AG08396 (cell line): ENCODE data around the gene GAS2L2.
"Not testable (repeated sequence)": the region's sequence is repeated elsewhere in the genome, so short reads cannot be mapped to it uniquely, and the experiment has no call there.

Experiments
- DNase-seq: peaks from one replicate; pipeline ENCODE4 v3.0.0; 2012; ENCODE audit warnings: low spot score, mixed read lengths

Gene GAS2L2

DNA sequence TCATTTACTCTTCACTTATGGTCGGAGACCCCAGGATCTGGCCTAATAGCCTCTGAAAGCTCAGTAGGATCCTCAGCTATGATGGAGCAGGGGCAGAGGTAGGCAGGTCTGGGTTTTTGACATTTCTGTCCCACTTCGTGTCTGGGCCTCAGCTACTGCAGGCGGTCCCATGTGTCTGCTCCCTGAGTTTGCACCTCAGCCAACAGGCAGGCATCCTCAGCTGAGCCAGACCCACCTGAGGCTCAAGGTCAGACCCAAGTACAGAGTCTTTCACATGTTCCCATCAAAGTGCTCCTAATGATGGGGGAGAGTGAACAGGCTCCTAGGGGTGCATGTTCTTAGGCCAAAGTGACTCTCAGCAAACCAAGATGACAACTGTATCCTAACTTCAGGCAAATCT lies 24.5 kb downstream of the GAS2L2 start:
- DNase-seq, result no peak

- no peak for DNase-seq
These were observed 25.4 kb downstream of the GAS2L2 start for GRCh38 chr17:35727635-35728034.

- no peak for DNase-seq
These were observed 26.0 kb downstream of the GAS2L2 start for GRCh38 chr17:35726953-35727460.

- DNase-seq, result peak; percentile 60
These were observed 26.7 kb downstream of the GAS2L2 start for GRCh38 chr17:35726127-35726952.

DNA sequence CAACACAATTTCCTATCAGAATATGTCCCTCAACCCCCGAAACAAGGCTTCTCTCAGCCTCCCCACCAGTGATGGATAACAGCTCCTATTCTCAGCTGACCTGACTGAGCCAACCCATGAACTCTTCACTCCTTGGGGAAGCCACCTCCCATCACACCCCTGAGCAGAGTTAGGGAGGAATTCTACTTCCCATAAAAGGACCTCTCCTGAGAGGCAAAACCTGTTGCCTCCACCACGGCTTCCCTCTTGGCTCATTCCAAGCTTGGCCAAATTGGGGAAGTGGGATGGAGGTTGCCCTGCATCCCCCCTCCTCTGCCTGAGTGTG lies 27.3 kb downstream of the GAS2L2 start:
- DNase-seq, result no peak

- DNase-seq, result no peak
These were observed 28.0 kb downstream of the GAS2L2 start for GRCh38 chr17:35725058-35725457.

GRCh38 chr17:35723735-35724134 lies 29.3 kb downstream of the GAS2L2 start:
- no peak for DNase-seq

- no peak for DNase-seq
These were observed 35.6 kb downstream of the GAS2L2 start for GRCh38 chr17:35717475-35717874.

- DNase-seq, result no peak
These were observed 36.1 kb downstream of the GAS2L2 start for GRCh38 chr17:35716897-35717465.

DNA sequence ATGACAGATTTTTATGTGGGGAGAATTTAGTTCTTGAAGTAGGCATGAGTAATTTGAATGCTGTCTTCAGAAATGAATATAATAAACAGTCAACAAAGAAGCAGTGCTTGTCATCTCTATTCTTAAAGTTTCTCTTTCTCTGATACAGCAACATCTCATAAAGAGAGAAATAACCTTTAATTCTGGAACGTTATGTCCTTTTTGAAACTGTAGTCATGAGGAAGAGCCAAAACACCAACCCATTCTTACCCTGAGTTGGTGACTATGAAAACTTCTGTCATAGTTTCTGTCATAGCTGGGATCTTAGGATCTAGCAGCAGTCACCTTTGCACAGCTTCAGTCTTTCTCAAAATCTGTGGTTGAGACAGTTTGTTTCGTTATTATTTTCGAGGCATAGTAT lies 36.9 kb downstream of the GAS2L2 start:
- DNase-seq, result no peak

DNA sequence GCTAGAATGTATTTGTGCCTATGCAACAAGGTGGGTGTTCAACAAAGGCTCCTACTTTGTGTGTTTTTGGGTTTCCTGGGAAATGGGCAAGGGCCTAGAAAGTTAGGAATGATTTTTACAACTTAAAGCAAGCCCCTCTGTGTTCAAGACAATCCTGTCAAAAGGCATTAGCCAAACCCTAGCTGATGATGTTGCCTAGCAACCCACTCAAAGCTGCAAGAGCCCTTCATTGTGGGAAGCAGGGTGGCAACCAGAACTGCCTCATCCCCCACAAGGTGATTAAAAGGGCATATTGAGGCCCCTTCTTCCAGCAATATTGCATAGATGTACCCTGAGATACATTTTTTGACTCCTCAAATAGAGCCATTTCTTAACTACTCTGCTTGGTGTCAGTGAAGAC lies 37.6 kb downstream of the GAS2L2 start:
- DNase-seq, result no peak

GRCh38 chr17:35714988-35715387 lies 38.1 kb downstream of the GAS2L2 start:
- DNase-seq, result no peak

DNA sequence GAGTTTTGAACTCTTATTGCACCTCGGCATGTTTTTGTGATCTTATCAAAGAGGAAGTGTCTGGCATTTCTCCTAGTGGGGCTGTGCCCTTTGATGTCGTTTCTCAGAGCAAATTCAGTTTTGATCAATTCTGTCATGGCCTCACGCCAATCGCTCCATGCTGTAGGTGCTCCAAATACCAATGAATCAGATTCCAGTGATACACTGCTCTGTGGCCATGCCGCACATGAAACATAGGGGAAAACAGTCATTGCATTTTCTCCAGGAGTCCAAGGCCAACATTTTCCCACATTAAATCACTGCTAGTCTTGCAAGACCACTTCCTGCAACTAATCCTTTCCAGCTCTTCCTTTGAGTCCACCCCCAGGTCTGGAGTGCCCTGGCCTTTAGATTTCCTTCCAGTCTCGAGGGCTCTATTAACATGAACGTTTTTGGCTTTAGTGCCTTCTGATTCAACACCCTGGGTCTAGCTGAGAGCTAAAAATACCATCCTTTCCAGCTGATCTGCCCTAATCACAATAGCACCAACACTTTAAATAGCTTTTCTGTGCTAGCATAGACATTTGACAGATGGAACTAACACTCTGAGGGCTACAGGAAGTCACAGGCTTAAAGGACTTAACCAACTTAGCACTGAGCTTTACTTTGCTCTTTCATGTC lies 39.8 kb downstream of the GAS2L2 start:
- peak; percentile 38 for DNase-seq

DNA sequence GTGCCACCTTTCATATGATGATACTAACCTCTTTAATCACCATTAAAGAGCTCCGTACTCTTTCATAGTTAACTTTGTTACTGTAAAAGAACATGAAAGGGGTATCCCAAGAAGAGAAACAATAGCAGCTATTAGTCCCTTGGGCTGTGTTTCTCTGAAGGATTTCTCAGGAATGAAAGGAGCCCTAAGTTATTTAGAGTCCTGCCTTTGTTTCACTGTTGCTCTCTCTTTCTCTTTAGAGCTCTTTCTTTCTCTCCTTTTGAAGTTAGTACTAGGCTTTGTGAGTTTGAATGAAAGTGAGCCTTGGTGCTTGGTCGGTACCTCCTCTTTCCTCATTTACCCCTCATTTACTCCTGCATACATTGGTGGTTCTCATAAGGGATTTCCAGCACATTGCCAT lies 42.1 kb downstream of the GAS2L2 start:
- DNase-seq, result no peak

GRCh38 chr17:35709874-35710273 lies 43.2 kb downstream of the GAS2L2 start:
- no peak for DNase-seq

GRCh38 chr17:35708951-35709350 lies 44.1 kb downstream of the GAS2L2 start:
- DNase-seq, result no peak

DNA sequence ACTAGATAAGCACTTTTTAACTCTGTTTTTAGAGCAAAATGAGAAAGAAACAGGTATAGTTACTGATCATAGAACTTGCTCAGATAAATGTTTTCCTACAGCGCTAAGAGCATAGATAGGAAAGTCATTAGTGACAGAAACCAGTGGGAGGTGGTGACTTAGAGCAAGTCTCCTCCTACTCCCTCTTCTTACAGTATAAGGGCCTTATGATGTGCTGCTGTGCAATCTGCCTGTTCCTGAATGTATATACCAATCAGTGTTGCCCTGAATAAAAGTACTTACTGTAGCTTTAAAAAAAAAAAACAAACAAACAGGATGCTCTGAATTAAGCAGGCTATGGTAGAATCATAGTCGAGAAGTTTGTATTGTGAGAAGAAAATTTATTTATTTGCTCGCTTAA lies 44.9 kb downstream of the GAS2L2 start:
- no peak for DNase-seq

GRCh38 chr17:35705705-35706104 lies 47.3 kb downstream of the GAS2L2 start:
- no peak for DNase-seq

DNA sequence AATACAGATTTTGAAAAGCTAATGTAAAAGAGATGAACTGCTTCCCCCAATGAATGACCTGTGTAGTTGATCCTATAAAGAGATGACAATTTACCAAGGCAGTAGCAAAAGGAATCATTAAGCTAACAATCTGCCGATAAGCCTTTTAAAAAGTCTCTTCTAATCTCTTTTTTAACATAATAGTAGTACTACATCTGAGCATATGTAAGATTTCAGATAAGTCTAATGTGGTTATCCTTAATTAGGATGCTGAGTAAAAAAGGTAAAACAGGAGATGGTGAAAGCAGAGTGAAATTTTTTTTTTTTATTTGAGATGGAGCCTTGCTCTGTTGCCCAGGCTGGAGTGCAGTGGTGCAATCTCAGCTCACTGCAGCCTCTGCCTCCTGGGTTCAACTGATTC lies 47.8 kb downstream of the GAS2L2 start:
- DNase-seq, result no peak

DNA sequence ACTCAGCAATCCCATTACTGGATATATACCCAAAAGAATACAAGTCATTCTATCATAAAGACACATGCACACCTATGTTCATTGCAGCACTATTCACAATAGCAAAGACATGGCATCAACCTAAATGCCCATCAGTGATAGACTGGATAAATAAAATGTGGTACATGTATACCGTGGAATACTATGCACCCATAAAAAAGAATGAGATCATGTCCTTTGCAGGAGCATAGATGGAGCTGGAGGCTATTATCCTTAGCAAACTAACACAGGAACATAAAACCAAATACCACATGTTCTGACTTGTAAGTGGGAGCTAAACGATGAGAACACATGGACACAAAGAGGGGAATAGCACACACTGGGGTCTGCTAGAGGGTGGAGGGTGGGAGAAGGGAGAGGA lies 49.7 kb downstream of the GAS2L2 start:
- DNase-seq, result not testable (repeated sequence)

DNA sequence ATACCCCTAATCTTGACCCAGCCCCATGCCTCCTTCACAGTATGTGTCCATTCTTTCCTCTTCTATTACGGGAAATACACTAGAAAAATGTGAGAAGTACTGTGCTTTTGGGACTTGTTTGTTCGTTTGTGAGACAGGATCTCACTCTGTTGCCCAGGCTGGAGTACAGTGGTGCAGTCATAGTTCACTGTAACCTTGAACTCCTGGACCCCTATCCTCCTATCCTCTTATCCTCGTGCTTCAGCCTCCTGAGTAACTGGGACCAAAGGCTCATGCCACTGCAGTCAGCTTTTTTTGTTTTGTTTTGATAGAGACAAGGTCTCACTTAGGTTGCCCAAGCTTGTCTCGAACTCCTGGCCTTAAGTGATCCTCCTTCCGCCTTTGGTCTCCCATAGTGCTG lies 51.5 kb downstream of the GAS2L2 start:
- no peak for DNase-seq

GRCh38 chr17:35700150-35700549 lies 52.9 kb downstream of the GAS2L2 start:
- DNase-seq, result no peak

DNA sequence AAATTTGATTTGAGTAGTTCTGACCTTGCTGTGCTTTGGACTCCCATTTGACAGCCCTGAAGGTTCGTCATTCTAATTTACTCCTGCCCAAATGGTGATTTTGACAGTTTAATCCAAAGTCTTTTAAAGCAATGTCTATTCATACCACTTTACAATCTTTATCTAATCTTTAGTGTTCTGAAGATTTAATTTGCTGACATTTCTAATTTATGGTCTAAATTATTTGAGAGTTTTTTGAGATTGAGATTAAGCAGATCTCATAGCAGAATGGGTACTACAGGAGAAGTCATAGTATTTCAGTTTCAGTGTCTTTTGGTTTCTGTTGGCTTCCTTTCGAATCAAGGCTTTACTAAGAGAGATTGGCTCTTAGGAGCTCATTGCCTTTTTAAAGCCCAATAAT lies 54.2 kb downstream of the GAS2L2 start:
- no peak for DNase-seq
